ENCODE results near the gene BCAS1. TPM values are rescaled to one million over a fixed set of nuclear protein-coding genes. Genes with fewer than 3 reads are reported as not detected.

The BCAS1 gene
- total RNA-seq, 1 donor from 2014 or later, result 0.81 TPM

DNA sequence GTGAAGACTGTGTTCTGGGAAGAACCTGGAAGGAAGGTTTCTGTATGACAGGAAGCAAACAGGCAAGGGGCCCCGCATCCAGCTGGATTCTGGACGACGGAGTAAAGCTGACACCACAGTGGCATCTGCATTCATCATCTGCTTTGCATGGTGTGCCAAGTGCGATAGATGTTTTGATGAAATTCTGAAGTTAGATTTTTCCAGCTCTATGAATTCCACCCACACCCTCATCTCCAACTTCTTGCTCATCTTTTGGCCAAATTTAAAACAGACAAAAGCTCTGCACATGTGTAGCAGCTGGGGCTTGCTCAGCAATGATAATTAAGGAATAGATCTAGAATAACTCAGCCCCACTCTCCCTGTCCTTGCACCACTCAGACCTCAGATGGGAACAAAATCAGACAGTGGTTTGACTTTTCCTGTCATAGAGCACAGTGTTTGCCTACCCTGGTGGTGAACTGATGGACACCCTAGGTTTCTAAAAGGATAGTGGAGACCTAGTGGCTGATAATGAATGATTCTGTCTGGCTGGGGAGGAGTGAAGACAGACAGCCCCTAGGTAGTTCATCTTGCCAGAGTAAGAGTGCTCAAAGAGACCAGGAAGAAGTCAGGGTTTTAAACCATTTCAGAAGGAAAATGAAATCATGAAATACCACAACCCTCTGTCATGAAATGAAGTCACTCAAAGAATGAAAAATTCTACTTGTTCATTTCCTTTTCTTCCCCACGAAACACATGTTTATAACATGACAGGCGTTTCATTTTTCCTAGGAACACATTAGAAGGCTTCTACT, 85.8 kb downstream of the BCAS1 start:
- Histone ChIP-seq H3K27ac (no peak overlapping the region), H3K36me3 (no peaks in the 10 kb centered on the region), H3K27me3 (peaks cover 9% of the 10 kb centered on the region), H3K9me3 (no peaks in the 10 kb centered on the region), H3K4me1 (peaks cover 4% of the 10 kb centered on the region), H3K4me3 (no peak overlapping the region)
- TF ChIP-seq, protein P1, sequence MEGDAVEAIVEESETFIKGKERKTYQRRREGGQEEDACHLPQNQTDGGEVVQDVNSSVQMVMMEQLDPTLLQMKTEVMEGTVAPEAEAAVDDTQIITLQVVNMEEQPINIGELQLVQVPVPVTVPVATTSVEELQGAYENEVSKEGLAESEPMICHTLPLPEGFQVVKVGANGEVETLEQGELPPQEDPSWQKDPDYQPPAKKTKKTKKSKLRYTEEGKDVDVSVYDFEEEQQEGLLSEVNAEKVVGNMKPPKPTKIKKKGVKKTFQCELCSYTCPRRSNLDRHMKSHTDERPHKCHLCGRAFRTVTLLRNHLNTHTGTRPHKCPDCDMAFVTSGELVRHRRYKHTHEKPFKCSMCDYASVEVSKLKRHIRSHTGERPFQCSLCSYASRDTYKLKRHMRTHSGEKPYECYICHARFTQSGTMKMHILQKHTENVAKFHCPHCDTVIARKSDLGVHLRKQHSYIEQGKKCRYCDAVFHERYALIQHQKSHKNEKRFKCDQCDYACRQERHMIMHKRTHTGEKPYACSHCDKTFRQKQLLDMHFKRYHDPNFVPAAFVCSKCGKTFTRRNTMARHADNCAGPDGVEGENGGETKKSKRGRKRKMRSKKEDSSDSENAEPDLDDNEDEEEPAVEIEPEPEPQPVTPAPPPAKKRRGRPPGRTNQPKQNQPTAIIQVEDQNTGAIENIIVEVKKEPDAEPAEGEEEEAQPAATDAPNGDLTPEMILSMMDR (IDR thresholded peaks at IDR 0.05), result no peak
- no peak for DNase-seq
- intact Hi-C loops (cut with DNase I), result no loop called here
- ATAC-seq, result no peak

DNA sequence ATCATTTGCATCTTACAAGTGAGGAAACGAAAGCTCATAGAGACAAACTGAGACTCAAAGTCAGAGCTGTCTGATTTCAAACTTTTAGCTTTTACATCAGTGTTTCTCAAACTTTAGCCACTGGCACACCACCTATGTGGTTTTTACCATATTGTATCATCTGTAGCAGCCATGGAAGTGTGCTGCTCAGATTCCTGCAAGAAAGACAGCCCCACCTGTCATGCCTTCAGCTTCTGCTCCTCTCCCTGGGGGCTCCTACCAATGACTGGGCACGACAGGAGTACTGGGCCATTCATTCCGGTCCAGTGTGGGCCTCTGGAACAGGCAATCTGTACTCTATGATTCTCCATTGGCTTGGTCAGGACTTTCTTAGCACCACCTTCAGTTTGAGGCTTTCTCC, 87.0 kb downstream of the BCAS1 start:
- ATAC-seq, result no peak
- H3K4me3 ChIP-seq, result no peak overlapping the region
- H3K36me3 ChIP-seq, result no peaks in the 10 kb centered on the region
- intact Hi-C loops (cut with DNase I), result no loop called here
- TF ChIP-seq, protein P1 (IDR thresholded peaks at IDR 0.05), result no peak
- no peak overlapping the region for H3K27ac ChIP-seq
- peaks cover 4% of the 10 kb centered on the region for H3K4me1 ChIP-seq
- DNase-seq, result no peak
- peaks cover 8% of the 10 kb centered on the region for H3K27me3 ChIP-seq
- H3K9me3 ChIP-seq, result no peaks in the 10 kb centered on the region

DNA sequence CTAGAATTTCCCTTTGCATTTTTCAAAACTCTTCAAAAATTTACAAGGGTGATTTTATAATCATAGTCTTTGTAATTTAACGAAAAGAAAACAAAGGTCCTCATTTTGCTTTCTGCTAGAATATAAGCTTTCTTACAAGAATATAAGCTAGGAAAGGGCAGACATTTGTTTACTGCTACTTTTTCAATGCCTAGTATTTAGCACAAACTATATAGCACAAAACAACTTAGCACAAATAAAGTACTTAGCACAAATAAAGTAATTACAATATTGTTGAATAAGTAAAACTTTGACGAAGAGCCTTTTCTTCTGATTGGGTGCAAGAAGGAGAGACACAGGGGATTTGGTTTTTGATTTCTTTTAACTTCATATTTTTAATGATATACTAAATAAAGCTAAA, 87.8 kb downstream of the BCAS1 start:
- Histone ChIP-seq H3K27ac (no peak overlapping the region), H3K27me3 (no peaks in the 10 kb centered on the region), H3K9me3 (no peaks in the 10 kb centered on the region), H3K4me3 (no peak overlapping the region), H3K4me1 (peaks cover 4% of the 10 kb centered on the region), H3K36me3 (no peaks in the 10 kb centered on the region)
- TF ChIP-seq, protein P1 (IDR thresholded peaks at IDR 0.05), result no peak
- ATAC-seq (no peak), DNase-seq (no peak)
- intact Hi-C loops (cut with DNase I), result no loop called here

DNA sequence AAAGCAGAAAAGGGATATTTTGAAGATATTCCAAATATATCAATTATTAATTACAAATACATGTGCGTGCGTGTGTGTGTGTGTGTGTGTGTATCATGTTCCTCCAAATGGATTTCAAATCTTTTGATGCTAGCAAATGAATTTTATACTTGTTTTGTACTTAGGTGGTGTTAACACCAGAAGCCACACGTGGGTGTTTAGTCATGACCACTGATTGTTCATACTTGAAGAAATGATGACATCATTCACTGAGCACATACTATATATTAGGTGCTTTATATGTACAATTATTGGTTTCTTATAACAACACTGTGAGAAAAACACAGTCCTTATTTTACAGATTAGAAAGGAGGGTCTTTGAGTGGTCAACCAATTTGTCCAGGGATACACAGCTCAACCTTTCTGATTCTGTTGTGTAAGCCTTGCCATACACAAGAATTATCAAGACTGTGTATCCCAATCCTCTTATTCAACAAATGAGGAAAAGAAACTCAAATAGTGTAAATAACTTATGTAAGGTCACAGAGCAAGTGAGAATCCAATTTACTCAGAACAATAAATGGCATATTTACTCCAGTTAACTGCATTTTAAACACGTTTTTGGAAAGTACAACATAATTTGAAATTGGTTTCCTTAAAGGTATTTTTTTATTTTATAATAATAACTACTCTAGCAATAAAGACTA, 88.5 kb downstream of the BCAS1 start:
- Histone ChIP-seq H3K4me3 (no peak overlapping the region), H3K9me3 (no peaks in the 10 kb centered on the region), H3K36me3 (no peaks in the 10 kb centered on the region), H3K27me3 (no peaks in the 10 kb centered on the region), H3K4me1 (peaks cover 4% of the 10 kb centered on the region), H3K27ac (no peak overlapping the region)
- TF ChIP-seq, protein P1 (IDR thresholded peaks at IDR 0.05), result no peak
- DNase-seq, result no peak
- ATAC-seq, result no peak
- intact Hi-C loops (cut with DNase I), result no loop called here

DNA sequence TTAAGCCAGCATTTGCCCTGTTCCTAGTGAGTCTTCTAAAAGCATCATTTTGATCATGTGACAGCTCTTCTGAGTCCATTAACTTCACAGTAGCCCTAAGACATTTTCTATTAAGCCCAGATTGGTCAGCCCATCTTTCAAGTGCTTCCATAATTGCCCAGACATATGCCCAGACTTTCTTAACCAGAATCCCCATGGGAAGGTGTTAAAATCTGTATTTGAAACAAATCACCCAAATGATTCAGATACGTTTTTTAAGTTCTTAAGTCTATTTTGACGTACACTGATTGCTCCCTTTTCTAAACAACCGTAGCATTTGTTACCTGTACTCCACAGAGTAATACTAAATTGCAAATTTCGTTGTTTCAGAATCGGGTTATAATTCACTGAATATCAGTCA, 89.3 kb downstream of the BCAS1 start:
- Histone ChIP-seq H3K27ac (no peak overlapping the region), H3K27me3 (no peaks in the 10 kb centered on the region), H3K36me3 (no peaks in the 10 kb centered on the region), H3K4me1 (peaks cover 4% of the 10 kb centered on the region), H3K9me3 (no peaks in the 10 kb centered on the region), H3K4me3 (no peak overlapping the region)
- DNase-seq (no peak), ATAC-seq (no peak)
- intact Hi-C loops (cut with DNase I), result no loop called here
- TF ChIP-seq, protein P1 (IDR thresholded peaks at IDR 0.05), result no peak

Data from upper lobe of right lung (tissue), 1 donor.